Left lung (tissue), 14 donors: ENCODE measurements around the gene FDX1. TPM values are rescaled to one million over a fixed set of nuclear protein-coding genes. Genes with fewer than 3 reads are reported as not detected.
"Not testable (repeated sequence)": the region's sequence is repeated elsewhere in the genome, so short reads cannot be mapped to it uniquely, and the experiment has no call there.

Source experiments
- ATAC-seq: fragments of 200-7000 bp; cut with Tn5 transposase; one replicate; pipeline ENCODE4 v1.9.1; 2020; ENCODE audit warnings: moderate library complexity
- DNase-seq, 4 donors: peaks; one replicate each; pipeline ENCODE4 v3.0.0-alpha.2; 2013 to 2020
- H3K27ac ChIP-seq, 2 donors: fragments of 200-600 bp; sonication (generic) in 1 of 2; one replicate each; pipeline versions ENCODE4 v1.5.0 to v1.8.0; 2020 to 2021
- H3K27me3 ChIP-seq, 2 donors: fragments of 200-600 bp; sonication (generic) in 1 of 2; one replicate each; pipeline versions ENCODE4 v1.5.0 to v1.8.0; 2020 to 2021
- H3K36me3 ChIP-seq, 2 donors: fragments of 200-600 bp; sonication (generic) in 1 of 2; one replicate each; pipeline versions ENCODE4 v1.5.0 to v1.8.0; 2020 to 2021
- H3K4me1 ChIP-seq, 2 donors: fragments of 200-600 bp; one replicate each; pipeline ENCODE4 v1.8.0; 2021
- H3K4me3 ChIP-seq, 2 donors: fragments of 200-600 bp; sonication (generic) in 1 of 2; one replicate each; pipeline versions ENCODE4 v1.5.0 to v1.8.0; 2020 to 2021; ENCODE audit warnings: mild to moderate bottlenecking in 1 of 2
- H3K9me3 ChIP-seq, 2 donors: fragments of 200-600 bp; sonication (generic) in 1 of 2; one replicate each; pipeline versions ENCODE4 v1.5.0 to v1.8.0; 2020 to 2021
- intact Hi-C, 2 donors: fragments of 100-400 bp; cut with DNase I; formaldehyde crosslinking; loops; one replicate each; pipeline versions ENCODE4 v1.11.2 to v1.14.2; 2022
- long read RNA-seq, 12 donors: library from polyadenylated mRNA in 2 of 12; unstranded in 2 of 12; transcript quantifications; one replicate each; pipeline ENCODE4 v2.0.0 and lab custom pipeline, GENCODE V29; 2019 to 2026
- polyA plus RNA-seq, 6 donors: library from polyadenylated mRNA; unstranded; fragments of 120-200 nt; gene quantifications; one replicate each; pipeline ENCODE4 v1.2.1, GENCODE V29; 2013; ENCODE audit not compliant: insufficient read length in 6 of 6
- total RNA-seq, 2 donors: library from RNA; stranded (reverse); fragmentation: NEBNext Ultra II Directional; extraction: Animal tissue kit (Norgen Biotek cat#: 25700); gene quantifications; one replicate each; pipeline ENCODE4 v1.2.1, GENCODE V29; 2021
- TF ChIP-seq, protein P1 (sequence below), 2 donors: fragments of 200-600 bp; sonication (generic) in 1 of 2; IDR thresholded peaks; one replicate each; pipeline versions ENCODE4 v1.5.0 to v1.8.0; 2021; ENCODE audit warnings: antibody characterized with exemption in 2 of 2
- donor health status: DM: no; HTN: yes; CAD: no.
- donor health status: DM: no; HTN: no; CAD: no.

Gene FDX1, protein sequence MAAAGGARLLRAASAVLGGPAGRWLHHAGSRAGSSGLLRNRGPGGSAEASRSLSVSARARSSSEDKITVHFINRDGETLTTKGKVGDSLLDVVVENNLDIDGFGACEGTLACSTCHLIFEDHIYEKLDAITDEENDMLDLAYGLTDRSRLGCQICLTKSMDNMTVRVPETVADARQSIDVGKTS
- total RNA-seq, result 10 to 100 TPM; 17.2 to 19.0 TPM
- 10 to 100 TPM; 16.0 to 18.5 (median 16.6) TPM for polyA plus RNA-seq
- long read RNA-seq, donor 1, transcript FDX1-201 (4 exons, 3,206 nt), result major isoform, 42 of 42 reads
- long read RNA-seq, donor 1, partial matches to known transcripts, result 0 of 42 reads
- long read RNA-seq, donor 1, other reads (novel, unspliced or antisense), result 0 of 42 reads
- long read RNA-seq, donor 2, transcript FDX1-201 (4 exons, 3,206 nt), result major isoform, 32 of 32 reads
- long read RNA-seq, donor 2, partial matches to known transcripts, result 0 of 32 reads
- long read RNA-seq, donor 2, other reads (novel, unspliced or antisense), result 0 of 32 reads
- long read RNA-seq, donor 3, transcript FDX1-201 (4 exons, 3,206 nt), result major isoform, 27 of 27 reads
- long read RNA-seq, donor 3, partial matches to known transcripts, result 0 of 27 reads
- long read RNA-seq, donor 3, other reads (novel, unspliced or antisense), result 0 of 27 reads
- long read RNA-seq, donor 4, transcript FDX1-201 (4 exons, 3,206 nt), result major isoform, 38 of 41 reads
- long read RNA-seq, donor 4, partial matches to known transcripts, result 1 of 41 reads
- long read RNA-seq, donor 4, other reads (novel, unspliced or antisense), result 2 of 41 reads
- long read RNA-seq, donor 5, transcript FDX1-201 (4 exons, 3,206 nt), result major isoform, 27 of 38 reads
- long read RNA-seq, donor 5, partial matches to known transcripts, result 11 of 38 reads
- long read RNA-seq, donor 5, other reads (novel, unspliced or antisense), result 0 of 38 reads
- long read RNA-seq, donor 6, transcript FDX1-201 (4 exons, 3,206 nt), result major isoform, 32 of 32 reads
- long read RNA-seq, donor 6, partial matches to known transcripts, result 0 of 32 reads
- long read RNA-seq, donor 6, other reads (novel, unspliced or antisense), result 0 of 32 reads
- long read RNA-seq, donor 7, transcript FDX1-201 (4 exons, 3,206 nt), result major isoform, 15 of 20 reads
- long read RNA-seq, donor 7, partial matches to known transcripts, result 5 of 20 reads
- long read RNA-seq, donor 7, other reads (novel, unspliced or antisense), result 0 of 20 reads
- long read RNA-seq, donor 8, transcript FDX1-201 (4 exons, 3,206 nt), result major isoform, 26 of 26 reads
- long read RNA-seq, donor 8, partial matches to known transcripts, result 0 of 26 reads
- long read RNA-seq, donor 8, other reads (novel, unspliced or antisense), result 0 of 26 reads
- long read RNA-seq, donor 9, partial matches to known transcripts, result 0 of 1 reads
- long read RNA-seq, donor 9, other reads (novel, unspliced or antisense), result 0 of 1 reads
- long read RNA-seq, donor 10, transcript FDX1-201 (4 exons, 3,206 nt), result major isoform, 20 of 27 reads
- long read RNA-seq, donor 10, partial matches to known transcripts, result 3 of 27 reads
- long read RNA-seq, donor 10, other reads (novel, unspliced or antisense), result 4 of 27 reads
- long read RNA-seq, donor 11, transcript FDX1-201 (4 exons, 3,206 nt), result major isoform, 21 of 26 reads
- long read RNA-seq, donor 11, partial matches to known transcripts, result 5 of 26 reads
- long read RNA-seq, donor 11, other reads (novel, unspliced or antisense), result 0 of 26 reads
- long read RNA-seq, donor 12, transcript FDX1-201 (4 exons, 3,206 nt), result major isoform, 16 of 16 reads
- long read RNA-seq, donor 12, partial matches to known transcripts, result 0 of 16 reads
- long read RNA-seq, donor 12, other reads (novel, unspliced or antisense), result 0 of 16 reads

DNA sequence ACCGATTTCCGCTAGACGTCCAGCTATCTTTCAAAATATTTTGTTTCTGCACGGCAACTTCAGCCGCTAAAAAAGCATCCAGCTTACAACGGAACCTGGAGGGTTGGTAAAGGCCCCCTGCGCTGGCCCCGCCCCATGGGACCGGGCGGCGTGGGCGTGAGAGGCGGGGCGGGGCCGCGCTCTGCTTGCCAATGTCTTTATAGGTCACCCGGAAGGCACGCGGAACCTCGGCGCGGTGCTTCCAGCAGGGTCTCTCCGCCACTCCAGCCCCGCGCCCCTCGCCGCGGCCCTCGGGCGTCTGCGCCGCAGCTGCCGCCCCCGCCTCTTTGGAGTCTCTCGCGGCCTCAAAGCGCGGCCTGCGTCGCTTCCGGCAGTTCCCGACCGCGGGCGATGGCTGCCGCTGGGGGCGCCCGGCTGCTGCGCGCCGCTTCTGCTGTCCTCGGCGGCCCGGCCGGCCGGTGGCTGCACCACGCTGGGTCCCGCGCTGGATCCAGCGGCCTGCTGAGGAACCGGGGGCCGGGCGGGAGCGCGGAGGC is at the start of gene FDX1:
Gene FDX1, plus strand, starts transcription at position 218 of the 536 bp plus-strand sequence. Its CDS starts 173 bp downstream, at position 391.
- no peaks in the 10 kb centered on the region for H3K27me3 ChIP-seq
- TF ChIP-seq, protein P1, sequence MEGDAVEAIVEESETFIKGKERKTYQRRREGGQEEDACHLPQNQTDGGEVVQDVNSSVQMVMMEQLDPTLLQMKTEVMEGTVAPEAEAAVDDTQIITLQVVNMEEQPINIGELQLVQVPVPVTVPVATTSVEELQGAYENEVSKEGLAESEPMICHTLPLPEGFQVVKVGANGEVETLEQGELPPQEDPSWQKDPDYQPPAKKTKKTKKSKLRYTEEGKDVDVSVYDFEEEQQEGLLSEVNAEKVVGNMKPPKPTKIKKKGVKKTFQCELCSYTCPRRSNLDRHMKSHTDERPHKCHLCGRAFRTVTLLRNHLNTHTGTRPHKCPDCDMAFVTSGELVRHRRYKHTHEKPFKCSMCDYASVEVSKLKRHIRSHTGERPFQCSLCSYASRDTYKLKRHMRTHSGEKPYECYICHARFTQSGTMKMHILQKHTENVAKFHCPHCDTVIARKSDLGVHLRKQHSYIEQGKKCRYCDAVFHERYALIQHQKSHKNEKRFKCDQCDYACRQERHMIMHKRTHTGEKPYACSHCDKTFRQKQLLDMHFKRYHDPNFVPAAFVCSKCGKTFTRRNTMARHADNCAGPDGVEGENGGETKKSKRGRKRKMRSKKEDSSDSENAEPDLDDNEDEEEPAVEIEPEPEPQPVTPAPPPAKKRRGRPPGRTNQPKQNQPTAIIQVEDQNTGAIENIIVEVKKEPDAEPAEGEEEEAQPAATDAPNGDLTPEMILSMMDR (IDR thresholded peaks at IDR 0.05), result peak; percentile 53 to 60
- peak; percentile 90 for ATAC-seq

DNA sequence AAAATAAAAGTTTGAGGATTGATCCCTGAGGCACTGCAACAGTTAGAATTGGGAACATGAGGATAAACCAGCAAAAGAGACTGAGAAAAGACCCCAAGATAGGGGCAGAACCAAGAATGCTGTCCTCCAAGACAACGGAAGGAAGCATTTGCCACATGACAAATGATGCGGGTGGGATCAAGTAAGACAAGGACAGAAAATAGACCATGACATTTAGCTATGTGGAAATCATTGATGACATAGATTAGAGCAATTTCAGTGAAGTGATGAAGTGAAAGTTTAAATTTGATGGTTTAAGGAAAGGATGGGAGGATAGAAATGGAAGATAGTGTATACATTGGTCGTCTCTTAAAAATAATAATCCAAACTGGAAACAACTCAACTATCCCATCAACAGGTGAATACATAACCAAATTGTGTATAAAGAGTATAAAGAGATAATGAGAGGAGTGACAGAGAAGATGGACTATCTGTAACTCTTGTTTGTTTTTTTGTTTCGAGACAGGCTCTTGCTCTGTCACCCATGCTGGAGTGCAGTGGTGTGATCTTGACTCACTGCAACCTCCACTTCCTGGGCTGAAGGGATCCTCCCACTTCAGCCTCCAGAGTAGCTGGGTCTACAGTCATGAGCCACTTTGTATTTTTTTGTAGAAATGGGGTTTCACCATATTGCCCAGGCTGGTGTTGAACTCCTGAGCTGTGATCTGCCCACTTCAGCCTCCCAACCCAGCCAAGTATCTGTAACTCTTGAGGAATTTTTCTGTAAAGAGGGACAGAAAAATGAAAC is 48.7 kb upstream of the FDX1 start:
- Histone ChIP-seq H3K9me3 (no peaks in the 10 kb centered on the region), H3K27ac (no peak overlapping the region), H3K4me1 (peaks cover 0 to 17% of the 10 kb centered on the region in 2 donors), H3K27me3 (no peaks in the 10 kb centered on the region), H3K36me3 (no peaks in the 10 kb centered on the region), H3K4me3 (no peak overlapping the region)
- ATAC-seq, result no peak
- DNase-seq, result no peak
- TF ChIP-seq, protein P1 (IDR thresholded peaks at IDR 0.05), result no peak
- intact Hi-C loops, result no loop called here

More for the DNA sequence above, at the start of gene FDX1:
- peak within 1 kb of the TSS; percentile 87 to 90 for H3K27ac ChIP-seq
- peak; percentile 82 to 95 (median 90) for DNase-seq
- H3K9me3 ChIP-seq, result no peaks in the 10 kb centered on the region
- H3K4me1 ChIP-seq, result peaks cover 14 to 29% of the 10 kb centered on the region in 2 donors
- no peaks in the 10 kb centered on the region for H3K36me3 ChIP-seq
- intact Hi-C loops, result loop anchor here in 1 of 2 donors (5.0 to 10.0 kb wide), 2 partner anchors 55 to 227 kb away; no protein-coding TSS in a partner anchor
- peak within 1 kb of the TSS; percentile 80 for H3K4me3 ChIP-seq

DNA sequence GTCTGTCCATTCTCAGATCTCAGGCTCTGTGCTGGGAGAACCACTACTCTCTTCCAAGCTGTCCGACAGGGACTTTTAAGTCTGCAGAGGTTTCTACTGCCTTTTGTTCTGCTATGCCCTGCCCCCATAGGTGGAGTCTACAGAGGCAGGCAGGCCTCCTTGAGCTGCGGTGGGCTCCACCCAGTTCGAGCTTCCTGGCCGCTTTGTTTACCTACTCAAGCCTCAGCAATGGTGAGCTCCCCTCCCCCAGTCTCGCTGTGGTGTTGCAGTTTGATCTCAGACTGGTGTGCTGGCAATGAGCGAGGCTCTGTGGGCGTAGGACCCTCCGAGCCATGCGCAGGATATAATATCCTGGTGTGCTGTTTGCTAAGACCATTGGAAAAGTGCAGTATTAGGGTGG is 41.5 kb upstream of the FDX1 start:
- H3K27me3 ChIP-seq, H3K4me1 ChIP-seq, DNase-seq, intact Hi-C loops, H3K36me3 ChIP-seq, H3K9me3 ChIP-seq, H3K27ac ChIP-seq, H3K4me3 ChIP-seq, ATAC-seq: not testable (repeated sequence)

DNA sequence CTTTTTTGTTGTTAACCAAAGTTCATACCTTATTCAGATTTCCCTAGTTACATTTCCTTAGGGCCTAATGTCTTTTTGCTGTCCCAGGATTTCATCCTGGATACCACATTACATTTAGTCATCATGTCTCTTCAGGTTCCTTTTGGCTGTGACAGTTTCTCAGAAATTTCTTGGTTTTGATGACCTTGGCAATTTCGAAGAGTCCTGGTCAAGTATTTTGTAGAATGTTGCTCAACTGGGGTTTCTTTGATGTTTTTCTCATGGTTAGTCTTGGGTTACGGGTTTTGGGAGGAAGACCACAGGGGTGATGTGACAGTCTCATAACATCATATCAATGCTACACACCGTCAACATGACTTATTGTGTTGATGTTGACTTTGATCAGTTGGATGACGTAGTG is 39.8 kb upstream of the FDX1 start:
- peaks cover 0 to 5% of the 10 kb centered on the region in 2 donors for H3K9me3 ChIP-seq
- ATAC-seq (no peak), DNase-seq (no peak)
- H3K27ac ChIP-seq, result no peak overlapping the region
- intact Hi-C loops, result no loop called here
- no peaks in the 10 kb centered on the region for H3K4me1 ChIP-seq
- TF ChIP-seq, protein P1 (IDR thresholded peaks at IDR 0.05), result no peak
- H3K4me3 ChIP-seq, result no peak overlapping the region
- no peaks in the 10 kb centered on the region for H3K36me3 ChIP-seq
- no peaks in the 10 kb centered on the region for H3K27me3 ChIP-seq
